ENCODE data around the gene DKC1. TPM values are rescaled to one million over a fixed set of nuclear protein-coding genes. Genes with fewer than 3 reads are reported as not detected.

The DKC1 gene
- 10 to 100 TPM; 67.2 to 70.5 TPM for total RNA-seq

GRCh38 chrX:154762537-154763296 is at the start of gene DKC1:
TSS of gene DKC1 (plus strand) at chrX:154762864. CDS start at chrX:154762966, 102 bp downstream.
- ATAC-seq (ENCODE audit: low read depth) (peak; percentile 94), DNase-seq (peak; percentile 94)
- Mint-ChIP-seq H3K27ac (peak within 1 kb of the TSS; percentile 89), H3K36me3 (peaks cover 5% of the 10 kb centered on the region), H3K4me1 (peaks cover 23% of the 10 kb centered on the region), H3K27me3 (no peaks in the 10 kb centered on the region), H3K9me3 (no peaks in the 10 kb centered on the region), H3K4me3 (peak within 1 kb of the TSS; percentile 84)
- POLR2A ChIA-PET = interaction anchor here (0.8 to 2.2 kb wide), 9 partner anchors 11 to 71 kb away, joined by 3 to 20 read pairs (median 4); partner anchors contain the start of genes GAB3, MPP1 and SMIM9

DNA sequence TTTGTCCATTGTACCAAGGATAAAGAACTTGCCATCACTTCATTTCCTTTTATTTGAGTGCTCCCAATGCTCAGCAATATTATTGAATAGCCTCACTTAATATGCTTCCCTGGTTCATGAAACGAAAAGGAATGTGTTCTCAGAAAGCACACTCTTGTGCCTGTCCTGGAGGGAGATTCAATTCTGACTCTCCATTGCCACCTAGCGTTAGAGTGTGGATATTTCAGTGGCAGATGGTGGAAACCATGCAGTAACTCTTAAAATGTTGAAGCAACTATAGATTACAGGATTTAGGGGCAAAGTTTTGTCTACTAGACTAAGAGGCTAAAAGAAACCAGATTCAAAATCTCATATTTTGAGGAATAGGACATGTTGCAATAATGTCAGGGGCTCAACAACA is 47.7 kb upstream of the DKC1 start:
- peaks cover 22% of the 10 kb centered on the region for H3K36me3 Mint-ChIP-seq
- H3K27me3 Mint-ChIP-seq = no peaks in the 10 kb centered on the region
- no peaks in the 10 kb centered on the region for H3K9me3 Mint-ChIP-seq
- DNase-seq (no peak), ATAC-seq (ENCODE audit: low read depth) (peak; percentile 31)
- H3K27ac Mint-ChIP-seq = no peak overlapping the region
- peaks cover 53% of the 10 kb centered on the region for H3K4me1 Mint-ChIP-seq
- POLR2A ChIA-PET = no interaction called here
- no peak overlapping the region for H3K4me3 Mint-ChIP-seq

GRCh38 chrX:154715825-154716224 is 46.8 kb upstream of the DKC1 start:
- Mint-ChIP-seq H3K27me3 (no peaks in the 10 kb centered on the region), H3K9me3 (no peaks in the 10 kb centered on the region), H3K4me3 (no peak overlapping the region), H3K27ac (no peak overlapping the region), H3K4me1 (peaks cover 53% of the 10 kb centered on the region), H3K36me3 (peaks cover 18% of the 10 kb centered on the region)
- no peak for DNase-seq
- POLR2A ChIA-PET = no interaction called here
- ATAC-seq (ENCODE audit: low read depth) = no peak

DNA sequence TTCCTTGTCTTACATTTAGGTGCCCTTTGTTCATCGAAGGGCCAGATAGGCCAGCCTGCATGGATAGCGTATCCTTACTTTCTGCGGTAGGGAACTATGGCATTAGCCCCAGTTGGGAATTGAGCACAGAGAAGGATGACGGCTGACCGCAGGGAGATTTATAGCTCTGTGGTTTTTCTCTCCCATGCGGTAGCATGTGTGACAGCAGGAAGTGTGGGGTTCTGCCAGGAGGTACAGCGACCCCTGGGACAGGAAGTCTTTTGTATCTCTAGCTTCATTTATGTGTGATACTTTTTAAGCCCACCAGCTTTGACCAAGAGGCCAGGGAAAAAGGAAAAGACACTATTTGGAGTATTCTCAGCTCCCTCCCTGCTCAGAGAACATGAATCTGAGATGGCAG is 44.8 kb upstream of the DKC1 start:
- Mint-ChIP-seq H3K27ac (peak overlapping the region; percentile 88), H3K9me3 (peaks cover 1% of the 10 kb centered on the region), H3K4me1 (peaks cover 46% of the 10 kb centered on the region), H3K4me3 (peak overlapping the region; percentile 77), H3K36me3 (peaks cover 18% of the 10 kb centered on the region), H3K27me3 (no peaks in the 10 kb centered on the region)
- DNase-seq (no peak), ATAC-seq (ENCODE audit: low read depth) (peak; percentile 43)
- POLR2A ChIA-PET = interaction anchor here (1.4 to 1.8 kb wide), 4 partner anchors 11 to 33 kb away, joined by 5 to 6 read pairs (median 5); partner anchors contain the start of gene GAB3

DNA sequence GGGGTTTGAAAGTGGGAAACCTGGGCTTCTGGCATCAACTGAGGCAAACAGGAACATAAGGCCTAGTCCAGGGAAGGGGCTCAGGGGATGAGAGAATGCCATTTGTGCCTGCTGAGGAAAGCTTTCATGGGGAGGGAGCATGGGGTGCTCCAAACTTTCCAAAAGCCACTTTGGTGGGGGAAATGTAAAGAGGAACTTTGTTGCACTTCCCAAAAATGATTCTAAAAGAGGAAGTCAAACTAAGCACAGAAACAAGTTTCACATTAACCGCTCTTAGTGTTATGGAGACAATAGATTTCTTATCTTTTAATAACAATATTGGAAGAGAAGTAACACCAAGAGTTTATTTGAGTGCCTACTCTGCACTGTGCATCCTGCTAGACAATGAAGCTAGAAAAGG is 44.0 kb upstream of the DKC1 start:
- Mint-ChIP-seq H3K4me3 (peak overlapping the region; percentile 77), H3K4me1 (peaks cover 46% of the 10 kb centered on the region)

DNA sequence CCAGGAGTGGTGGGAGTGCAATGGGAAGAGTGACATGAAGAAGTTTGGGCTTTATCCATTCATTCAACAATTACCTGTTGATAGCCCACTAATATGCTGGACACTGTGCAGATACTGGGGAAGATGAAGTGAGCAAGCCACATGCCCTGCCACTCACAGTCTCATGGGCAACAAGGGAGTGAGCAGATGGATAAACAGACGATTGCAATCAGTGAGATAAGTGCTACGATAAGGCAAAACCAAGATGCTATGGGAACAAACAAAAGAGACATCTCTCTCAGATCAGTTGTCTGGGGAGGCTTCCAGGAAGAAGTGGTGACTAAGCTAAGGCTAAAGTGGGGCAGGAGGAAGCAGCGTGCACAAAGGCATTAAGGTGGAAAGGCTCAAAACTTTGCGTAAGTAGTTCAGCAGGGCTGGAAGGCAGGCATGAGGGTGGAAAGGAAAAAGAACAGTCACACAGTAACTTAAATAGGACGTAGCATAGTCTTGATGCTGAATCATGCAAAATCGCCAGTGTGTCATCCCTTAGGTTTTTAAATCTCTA is 43.5 kb upstream of the DKC1 start:
- no peak for DNase-seq
- Mint-ChIP-seq H3K4me1 (peaks cover 49% of the 10 kb centered on the region), H3K9me3 (peaks cover 1% of the 10 kb centered on the region), H3K27ac (peak overlapping the region; percentile 88), H3K36me3 (peaks cover 15% of the 10 kb centered on the region), H3K4me3 (peak overlapping the region; percentile 77), H3K27me3 (no peaks in the 10 kb centered on the region)
- peak; percentile 71 for ATAC-seq (ENCODE audit: low read depth)
- POLR2A ChIA-PET = interaction anchor here (1.0 to 1.7 kb wide), 5 partner anchors 10 to 31 kb away, joined by 3 to 5 read pairs (median 5); no protein-coding TSS in a partner anchor

More for the DNA sequence above, 44.0 kb upstream of the DKC1 start:
- Mint-ChIP-seq H3K27me3 (no peaks in the 10 kb centered on the region), H3K9me3 (peaks cover 1% of the 10 kb centered on the region), H3K36me3 (peaks cover 15% of the 10 kb centered on the region), H3K27ac (peak overlapping the region; percentile 88)
- POLR2A ChIA-PET = interaction anchor here (1.3 to 1.8 kb wide), 6 partner anchors 10 to 32 kb away, joined by 3 to 6 read pairs (median 5); partner anchors contain the start of gene GAB3
- no peak for ATAC-seq (ENCODE audit: low read depth)
- DNase-seq = no peak

DNA sequence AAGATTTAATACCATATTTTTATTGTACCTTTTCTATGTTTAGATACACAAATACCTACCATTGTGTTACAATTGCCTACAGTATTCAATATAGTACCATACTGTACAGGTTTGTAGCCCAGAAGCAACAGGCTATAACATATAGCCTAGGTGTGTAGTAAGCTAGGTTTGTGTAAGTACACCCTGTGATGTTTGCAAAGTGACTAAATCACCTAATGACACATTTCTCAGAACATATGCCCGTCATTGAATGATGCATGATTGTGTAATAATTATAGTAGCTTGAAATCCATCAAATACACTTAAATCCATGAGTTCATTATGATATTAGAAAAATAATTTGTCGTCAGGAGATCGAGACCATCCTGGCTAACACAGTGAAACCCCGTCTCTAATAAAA is 42.6 kb upstream of the DKC1 start:
- Mint-ChIP-seq H3K4me3 (no peak overlapping the region), H3K4me1 (peaks cover 53% of the 10 kb centered on the region), H3K27ac (no peak overlapping the region), H3K9me3 (peaks cover 1% of the 10 kb centered on the region), H3K27me3 (no peaks in the 10 kb centered on the region), H3K36me3 (peaks cover 12% of the 10 kb centered on the region)
- ATAC-seq (ENCODE audit: low read depth) = no peak
- POLR2A ChIA-PET = interaction anchor here (1.0 kb wide), 1 partner anchor 12 kb away, joined by 5 read pairs; no protein-coding TSS in a partner anchor
- no peak for DNase-seq

- Mint-ChIP-seq H3K27me3 (no peaks in the 10 kb centered on the region), H3K4me3 (no peak overlapping the region), H3K27ac (peak overlapping the region; percentile 34), H3K36me3 (peaks cover 13% of the 10 kb centered on the region), H3K4me1 (peaks cover 60% of the 10 kb centered on the region), H3K9me3 (peaks cover 1% of the 10 kb centered on the region)
- POLR2A ChIA-PET = no interaction called here
- DNase-seq (no peak), ATAC-seq (ENCODE audit: low read depth) (no peak)
Measured at GRCh38 chrX:154721155-154721554, 41.5 kb upstream of the DKC1 start.

GRCh38 chrX:154724993-154725756 is 37.5 kb upstream of the DKC1 start:
- Mint-ChIP-seq H3K9me3 (peaks cover 1% of the 10 kb centered on the region), H3K4me1 (peaks cover 55% of the 10 kb centered on the region), H3K4me3 (peak overlapping the region; percentile 3), H3K36me3 (peaks cover 29% of the 10 kb centered on the region), H3K27ac (peak overlapping the region; percentile 37), H3K27me3 (no peaks in the 10 kb centered on the region)
- DNase-seq (no peak), ATAC-seq (ENCODE audit: low read depth) (peak; percentile 69)
- POLR2A ChIA-PET = interaction anchor here (0.8 to 1.5 kb wide), 2 partner anchors 24 to 25 kb away, joined by 3 to 4 read pairs; no protein-coding TSS in a partner anchor

GRCh38 chrX:154727418-154727817 is 35.2 kb upstream of the DKC1 start:
- no peaks in the 10 kb centered on the region for H3K27me3 Mint-ChIP-seq
- POLR2A ChIA-PET = no interaction called here
- H3K36me3 Mint-ChIP-seq = peaks cover 21% of the 10 kb centered on the region
- H3K27ac Mint-ChIP-seq = no peak overlapping the region
- ATAC-seq (ENCODE audit: low read depth) (no peak), DNase-seq (no peak)
- H3K4me1 Mint-ChIP-seq = peaks cover 72% of the 10 kb centered on the region
- H3K9me3 Mint-ChIP-seq = no peaks in the 10 kb centered on the region
- no peak overlapping the region for H3K4me3 Mint-ChIP-seq

- POLR2A ChIA-PET = no interaction called here
- Mint-ChIP-seq H3K27ac (no peak overlapping the region), H3K9me3 (no peaks in the 10 kb centered on the region), H3K4me1 (peaks cover 76% of the 10 kb centered on the region), H3K4me3 (no peak overlapping the region), H3K36me3 (peaks cover 21% of the 10 kb centered on the region), H3K27me3 (no peaks in the 10 kb centered on the region)
- no peak for ATAC-seq (ENCODE audit: low read depth)
- no peak for DNase-seq
Measured at GRCh38 chrX:154727871-154728270, 34.8 kb upstream of the DKC1 start.

DNA sequence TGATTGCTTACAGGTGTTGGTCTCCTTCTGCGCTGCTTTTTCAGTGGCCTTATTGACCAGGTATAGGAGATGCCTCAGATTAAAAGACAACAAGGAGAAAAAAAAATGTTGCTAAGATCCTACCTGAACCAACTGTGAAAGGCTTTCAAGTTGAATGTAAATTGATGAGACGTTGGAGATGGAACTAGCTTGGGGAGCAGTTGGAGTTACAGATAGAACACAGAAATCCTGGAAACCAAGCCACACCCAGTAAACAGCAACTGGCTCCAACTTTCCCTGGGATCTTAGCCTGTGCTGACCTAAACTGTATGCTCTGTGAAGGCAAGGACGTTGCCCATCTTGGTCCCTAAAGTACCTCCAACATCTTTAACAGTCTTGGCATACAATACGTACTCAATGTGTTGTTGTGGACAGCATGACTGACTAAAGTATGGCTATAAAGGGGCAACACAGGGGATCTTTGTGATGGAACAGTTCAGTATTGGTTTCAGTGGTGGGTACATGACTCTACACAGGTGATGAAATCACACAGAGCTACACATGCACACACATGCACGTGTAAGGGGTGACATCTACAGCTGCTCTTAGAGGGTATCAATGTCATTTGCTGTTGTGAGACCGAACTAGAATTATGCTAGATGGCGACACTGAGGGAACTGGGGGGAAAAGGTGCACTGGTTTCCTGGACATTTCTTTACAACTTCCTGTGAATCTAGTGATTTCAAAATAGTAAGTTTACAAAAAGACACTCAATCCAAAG is 34.1 kb upstream of the DKC1 start:
- Mint-ChIP-seq H3K4me3 (peak overlapping the region; percentile 32), H3K36me3 (peaks cover 21% of the 10 kb centered on the region), H3K27me3 (no peaks in the 10 kb centered on the region), H3K27ac (peak overlapping the region; percentile 63), H3K4me1 (peaks cover 78% of the 10 kb centered on the region), H3K9me3 (no peaks in the 10 kb centered on the region)
- DNase-seq (no peak), ATAC-seq (ENCODE audit: low read depth) (no peak)
- POLR2A ChIA-PET = interaction anchor here (1.6 kb wide), 1 partner anchor 10 kb away, joined by 5 read pairs; no protein-coding TSS in a partner anchor

All from activated naive CD8-positive, alpha-beta T cell treated with anti-CD3 and anti-CD28 coated beads, Interleukin-2, amount 10 ng/mL, durations not matched to agents 7 days and 5 days (primary cell).